HUDEP-2 (cell line): ENCODE results near the gene F11.
"Not testable (repeated sequence)": the region's sequence is repeated elsewhere in the genome, so short reads cannot be mapped to it uniquely, and the experiment has no call there.

ENCODE experiments used
- DNase-seq, 76 experiments: peaks; one replicate each; lab custom pipeline; 2025; ENCODE audit not compliant: unreplicated experiment in 76 of 76; lab: John Stamatoyannopoulos, UW

F11 gene

GRCh38 chr4:186265683-186266652 lies at the start of gene F11:
Gene F11, plus strand, starts transcription at chr4:186266189. Its CDS starts 948 bp downstream, at chr4:186267137.
- no peak for DNase-seq

GRCh38 chr4:186216465-186217024 lies 49.4 kb upstream of the F11 start:
- DNase-seq = no peak

DNA sequence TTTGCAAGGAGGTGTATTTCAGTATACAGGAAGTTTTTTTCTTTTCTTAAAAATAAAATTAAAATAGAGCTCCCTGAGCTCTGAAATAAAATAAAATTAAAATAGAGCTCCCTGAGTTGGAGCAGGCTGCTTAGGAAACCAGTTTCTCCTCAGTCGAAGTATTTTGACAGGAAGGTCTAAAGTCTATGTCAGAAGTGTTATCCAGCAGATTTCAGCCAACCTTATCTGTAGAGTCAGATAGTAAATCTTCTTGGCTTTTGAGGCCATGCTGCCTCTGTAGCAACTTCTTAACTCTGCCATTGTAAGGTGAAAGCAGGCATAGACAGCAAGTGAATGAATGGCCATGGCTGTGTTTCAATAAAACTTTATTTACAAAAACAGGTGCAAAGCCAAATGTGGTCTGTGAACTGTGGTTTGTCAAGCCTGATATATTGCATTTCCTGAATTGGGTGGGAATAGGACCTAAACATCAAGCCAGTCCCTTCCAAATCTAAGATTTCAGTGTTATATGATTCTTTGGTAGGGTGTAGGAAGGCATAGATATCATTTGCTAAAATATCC lies 48.2 kb upstream of the F11 start:
- no peak for DNase-seq

DNA sequence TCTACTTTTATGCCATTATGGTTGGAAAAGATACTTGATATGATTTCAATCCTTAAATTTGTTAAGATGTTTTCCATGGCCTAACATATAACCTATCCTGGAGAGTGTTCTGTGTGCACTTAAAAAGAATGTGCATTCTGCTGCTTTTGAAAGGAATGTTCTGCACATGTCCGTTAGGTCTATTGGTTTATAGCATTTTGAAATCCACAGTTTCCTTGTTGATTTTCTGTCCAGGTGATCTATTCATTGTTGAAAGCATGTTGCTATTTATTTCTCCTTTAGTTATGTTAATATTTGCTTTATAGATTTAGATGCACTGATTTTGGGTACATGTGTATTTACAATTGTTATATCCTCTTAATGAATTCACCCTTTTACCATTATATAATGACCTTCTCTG lies 44.4 kb upstream of the F11 start:
- DNase-seq = no peak

DNA sequence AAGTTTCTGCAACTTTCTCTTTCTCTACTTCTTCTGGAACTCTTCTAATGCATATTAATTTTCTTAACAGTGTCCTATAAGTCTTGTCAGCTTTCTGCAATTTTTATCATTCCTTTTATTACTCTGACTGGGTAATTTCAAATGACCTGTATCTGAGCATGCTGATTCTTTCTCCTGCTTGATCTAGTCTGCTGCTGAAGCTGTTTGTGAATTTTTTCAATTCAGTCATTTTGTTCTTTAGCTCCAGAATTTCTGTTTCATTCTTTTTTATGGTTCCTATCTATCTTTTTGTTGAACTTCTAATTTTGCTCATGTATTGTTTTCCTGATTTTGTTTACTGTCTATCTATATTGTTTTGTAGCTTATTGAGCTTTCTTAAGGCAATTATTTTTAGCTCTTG lies 40.1 kb upstream of the F11 start:
- DNase-seq = no peak

- no peak for DNase-seq
Observed at GRCh38 chr4:186226521-186227189, 39.3 kb upstream of the F11 start.

DNA sequence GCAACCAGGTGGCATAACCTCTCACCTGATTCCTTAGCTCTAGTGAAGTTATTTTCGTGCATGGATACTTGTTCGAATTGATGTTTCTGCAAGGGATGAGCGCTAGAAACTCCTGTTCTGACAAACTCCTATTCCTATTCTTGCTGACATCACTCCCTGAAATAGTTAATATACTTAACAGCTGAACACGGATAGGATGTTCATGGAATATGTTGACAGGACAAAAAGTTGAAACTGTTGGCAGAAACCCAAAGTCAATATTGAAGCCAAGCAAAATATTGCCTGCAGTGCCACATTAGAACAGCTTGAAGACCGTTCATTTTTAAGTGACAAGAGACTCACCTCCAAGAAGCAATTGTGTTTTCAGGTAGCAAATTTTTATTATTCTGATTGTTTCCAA lies 38.8 kb upstream of the F11 start, which contains the start of gene KLKB1:
KLKB1 (plus strand) TSS at position 287 of the 400 bp plus-strand sequence. CDS start 689 bp downstream, outside the sequence.
- DNase-seq = no peak

- no peak for DNase-seq
Observed at GRCh38 chr4:186227744-186228513, 38.1 kb upstream of the F11 start.

GRCh38 chr4:186228514-186228894 lies 37.5 kb upstream of the F11 start:
- DNase-seq = no peak

DNA sequence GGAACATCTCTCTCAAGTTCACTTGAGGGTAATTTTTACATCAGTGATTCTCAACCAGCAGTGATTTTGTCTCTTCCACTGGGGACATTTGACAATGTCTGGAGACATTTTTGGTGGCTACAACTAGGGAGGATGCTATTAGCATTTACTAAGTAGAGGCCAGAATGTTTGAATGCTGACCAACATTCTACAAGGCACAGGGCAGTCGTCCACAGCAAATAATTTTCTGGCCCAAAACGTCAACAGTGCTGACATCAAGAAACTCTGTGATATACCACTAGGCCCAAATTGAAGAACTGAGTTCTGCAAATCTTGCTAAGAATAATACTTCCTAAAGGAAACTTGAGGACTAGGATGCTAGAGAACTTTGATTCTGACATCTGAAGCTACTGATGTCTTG lies 31.6 kb upstream of the F11 start:
- no peak for DNase-seq

GRCh38 chr4:186236126-186236525 lies 29.9 kb upstream of the F11 start:
- DNase-seq = no peak

GRCh38 chr4:186240452-186240847 lies 25.5 kb upstream of the F11 start:
- DNase-seq = no peak

DNA sequence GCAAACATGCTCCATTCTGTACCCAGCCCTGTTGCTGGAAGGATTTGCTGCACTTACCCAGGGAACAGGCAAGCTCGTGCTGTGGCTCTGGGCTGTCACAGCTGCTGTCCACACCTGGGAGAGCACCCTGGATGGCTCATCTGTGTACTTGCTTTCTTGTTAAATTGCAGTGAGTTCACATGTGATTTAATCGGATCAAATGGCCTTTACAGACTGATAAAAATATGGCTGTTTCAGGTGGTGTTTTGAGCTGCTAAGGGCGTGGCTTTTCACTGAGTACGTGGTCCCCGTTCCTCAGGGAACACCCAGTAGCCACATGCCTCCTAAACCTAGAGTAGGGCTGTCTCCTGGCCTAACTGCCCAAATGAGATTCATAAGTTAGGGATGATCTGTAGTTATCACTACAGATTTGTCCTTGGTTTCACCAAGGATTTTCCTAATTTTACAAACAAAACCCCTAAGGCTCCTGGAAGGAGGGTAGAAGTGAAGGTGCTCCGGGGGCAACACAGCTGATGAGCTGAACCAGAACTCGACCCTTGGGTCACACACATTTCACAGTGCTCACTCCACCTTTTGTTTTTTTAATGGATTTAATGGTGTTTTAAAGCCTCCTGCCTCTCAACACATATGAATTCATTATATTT lies 25.0 kb upstream of the F11 start:
- DNase-seq = no peak

GRCh38 chr4:186241616-186242015 lies 24.4 kb upstream of the F11 start:
- no peak for DNase-seq

DNA sequence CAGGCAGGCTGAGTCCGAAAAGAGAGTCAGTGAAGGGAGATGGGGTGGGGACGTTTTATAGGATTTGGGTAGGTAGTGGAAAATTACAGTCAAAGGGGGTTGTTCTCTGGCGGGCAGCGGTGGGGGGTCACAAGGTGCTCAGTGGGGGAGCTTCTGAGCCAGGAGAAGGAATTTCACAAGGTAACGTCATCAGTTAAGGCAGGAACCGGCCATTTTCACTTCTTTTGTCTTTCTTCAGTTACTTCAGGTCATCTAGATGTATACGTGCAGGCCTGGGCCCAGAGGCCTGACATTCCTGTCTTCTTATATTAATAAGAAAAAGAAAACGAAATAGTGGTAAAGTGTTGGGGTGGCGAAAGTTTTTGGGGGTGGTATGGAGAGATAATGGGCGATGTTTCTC lies 24.0 kb upstream of the F11 start:
- DNase-seq = not testable (repeated sequence)

DNA sequence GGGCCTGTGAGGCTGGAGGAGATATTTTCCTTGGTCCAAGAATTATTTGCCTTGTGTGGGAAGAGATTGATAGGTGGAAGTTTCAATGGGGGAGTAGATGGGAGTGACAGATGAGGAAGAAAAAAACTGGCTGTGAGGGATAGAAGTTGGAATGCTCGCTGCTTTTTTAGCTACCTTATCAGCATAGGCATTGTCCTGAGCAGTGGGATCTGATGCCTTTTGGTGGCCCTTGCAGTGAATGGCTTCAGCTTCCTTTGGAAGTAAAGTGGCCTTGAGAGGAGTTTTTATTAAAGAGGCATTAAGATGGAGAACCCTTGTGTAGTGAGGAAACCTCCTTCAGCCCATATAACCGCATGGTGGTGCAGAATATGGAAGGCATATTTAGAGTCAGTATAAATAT lies 22.7 kb upstream of the F11 start:
- DNase-seq = no peak

DNA sequence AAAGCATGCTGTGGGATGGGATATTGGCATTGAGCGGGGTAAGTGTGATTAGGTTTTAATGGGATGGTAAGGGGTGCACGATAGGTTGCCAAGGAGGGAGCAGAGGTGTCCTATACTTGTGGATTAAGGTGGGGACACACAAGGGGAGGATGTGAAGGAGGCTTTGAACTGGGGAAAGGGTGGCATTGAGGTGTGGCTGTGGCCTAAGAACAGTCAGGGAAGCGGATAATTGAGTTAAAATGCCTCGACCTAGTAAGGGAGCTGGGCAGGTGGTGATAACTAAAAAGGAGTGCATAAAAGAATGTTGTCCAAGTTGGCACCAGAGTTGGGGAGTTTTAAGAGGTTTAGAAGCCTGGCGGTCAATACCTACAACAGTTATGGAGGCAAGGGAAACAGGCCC lies 21.2 kb upstream of the F11 start:
- DNase-seq = no peak

GRCh38 chr4:186247062-186247752 lies 18.8 kb upstream of the F11 start:
- DNase-seq = not testable (repeated sequence)

GRCh38 chr4:186248643-186249042 lies 17.3 kb upstream of the F11 start:
- DNase-seq = no peak
